PC-3 (cell line): ENCODE measurements around the gene CD180.

Experiments used
- CTCF ChIP-seq: fragments of 300-600 bp; sonication (generic); conservative IDR thresholded peaks from 2 replicates; pipeline ENCODE4 v1.5.1; 2017; ENCODE audit warnings: antibody characterized with exemption, low read depth, mild to moderate bottlenecking, low read length
- EZH2 ChIP-seq: fragments of 300-600 bp; sonication (generic); IDR thresholded peaks from one replicate; pipeline ENCODE4 v1.6.1; 2017; ENCODE audit warnings: antibody characterized with exemption, mild to moderate bottlenecking, low read length; ENCODE audit not compliant: unreplicated experiment

DNA sequence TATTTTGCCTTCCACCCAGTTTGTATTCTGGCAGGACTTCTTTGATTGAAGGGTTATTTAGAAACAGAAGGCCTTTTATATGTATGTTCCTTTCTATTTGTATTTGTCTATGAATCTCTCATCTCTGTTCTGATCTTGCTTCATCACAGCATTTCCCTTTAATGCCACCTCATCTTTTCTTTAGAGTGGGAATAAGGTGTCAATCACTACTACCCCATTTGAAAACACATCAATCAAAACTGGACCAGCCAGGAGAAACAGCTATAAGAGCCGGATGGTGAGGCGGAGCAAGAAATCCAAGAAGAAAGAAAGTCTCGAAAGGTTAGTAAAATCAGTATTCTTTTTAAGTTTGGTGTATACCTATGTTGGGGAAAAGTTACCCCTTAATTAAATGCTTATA, 36.3 kb downstream of the CD180 start:
- TF ChIP-seq CTCF (no peak), EZH2 (no peak)
